Endometrial microvascular endothelial cells (primary cell): ENCODE results near the gene MYCT1. TPM values are rescaled to one million over a fixed set of nuclear protein-coding genes. Genes with fewer than 3 reads are reported as not detected.

Experiments
- in situ Hi-C: cut with HindIII; loops from 2 replicates; pipeline ENCODE4 v1.10.0; 2017; ENCODE audit warnings: low sequenced_read_pairs, low pct_unique_long_range_greater_than_20kb; ENCODE audit errors: inconsistent ontology term
- total RNA-seq: library from RNA; depleted of rRNA; stranded (reverse); fragments of >200 nt; gene quantifications from one replicate; pipeline ENCODE4 v1.2.3, GENCODE V29; 2015; ENCODE audit errors: inconsistent ontology term

MYCT1 gene
- total RNA-seq, 1 donor from 2014 or later = 65.3 TPM

- in situ Hi-C loops = no loop called here
Observed at GRCh38 chr6:152716322-152716721, 18.6 kb downstream of the MYCT1 start.

GRCh38 chr6:152720974-152721373 is 23.3 kb downstream of the MYCT1 start:
- in situ Hi-C loops = no loop called here

- in situ Hi-C loops = no loop called here
Observed at GRCh38 chr6:152721956-152722355, 24.3 kb downstream of the MYCT1 start.

DNA sequence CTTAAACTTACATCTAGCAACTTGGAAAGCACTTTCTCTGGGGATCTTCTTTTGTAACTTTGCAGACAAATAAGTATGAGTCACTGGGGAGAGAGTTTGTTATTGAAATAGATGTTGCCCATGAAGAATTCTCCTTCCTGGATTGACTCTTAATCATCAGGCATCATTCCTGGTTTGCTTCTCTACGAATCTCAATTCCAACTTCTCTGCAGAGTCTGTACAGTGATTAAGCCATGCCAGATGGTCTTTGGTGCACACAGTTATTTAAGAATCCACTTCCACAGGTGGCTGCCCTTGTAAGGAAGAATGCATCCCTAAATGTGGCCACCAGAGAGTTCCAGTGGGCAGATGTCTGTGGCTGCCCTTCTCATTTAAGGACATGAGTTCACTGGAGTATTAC is 25.7 kb downstream of the MYCT1 start:
- in situ Hi-C loops = no loop called here

DNA sequence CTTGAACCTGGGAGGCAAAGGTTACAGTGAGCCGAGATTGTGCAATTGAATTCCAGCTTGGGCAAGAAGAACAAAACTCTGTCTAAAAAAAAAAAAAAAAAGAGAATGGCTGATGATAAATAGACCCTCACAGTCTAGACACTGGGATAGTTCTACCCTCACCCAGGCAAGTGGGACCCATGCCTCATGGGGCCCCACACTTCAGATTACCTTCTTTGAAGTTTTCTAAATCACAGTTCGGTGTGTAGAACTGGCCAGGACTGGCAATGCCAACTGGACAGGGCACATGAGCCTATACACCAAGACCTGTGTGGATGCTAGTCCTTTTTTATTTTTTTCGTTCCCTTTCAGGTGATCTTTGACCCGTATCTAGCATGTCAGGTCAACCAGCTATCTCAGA is 28.6 kb downstream of the MYCT1 start:
- in situ Hi-C loops = no loop called here

DNA sequence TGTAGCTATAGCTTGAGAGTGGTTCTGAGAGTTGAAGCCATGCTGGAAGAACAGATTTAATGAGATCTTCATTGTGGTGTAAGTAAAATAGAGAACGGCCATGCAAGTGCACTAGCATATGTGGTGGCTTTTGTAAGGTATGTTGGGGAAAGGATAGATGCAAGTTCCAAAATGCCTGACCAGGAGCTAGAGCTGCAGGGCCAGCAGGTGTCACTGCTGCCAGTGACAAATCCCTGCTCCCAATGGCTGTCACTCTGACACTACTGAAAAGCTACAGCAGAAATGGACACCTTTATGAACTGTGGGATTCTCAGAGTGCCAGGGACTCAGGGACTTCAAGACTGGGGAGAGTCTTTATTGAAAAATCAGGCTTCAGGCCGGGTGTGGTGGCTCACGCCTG is 29.8 kb downstream of the MYCT1 start:
- in situ Hi-C loops = no loop called here

DNA sequence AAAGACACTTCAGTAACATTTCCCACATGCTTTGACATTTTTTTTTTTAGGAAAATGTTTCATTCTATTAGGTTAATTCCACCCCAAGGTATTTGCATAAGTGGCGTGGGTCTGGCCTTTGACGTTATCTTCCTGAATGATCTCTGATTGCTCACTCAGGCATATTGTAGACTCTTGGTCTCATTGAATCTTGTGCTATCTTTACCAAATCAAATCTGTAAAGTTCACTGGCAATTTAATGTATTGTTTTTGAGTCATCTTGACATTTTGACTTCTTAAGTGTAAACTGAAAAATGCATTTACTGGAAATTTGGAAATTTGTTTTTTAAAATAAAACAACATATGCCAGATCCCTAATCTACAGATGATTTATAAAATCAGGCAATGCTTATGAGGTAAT is 36.9 kb downstream of the MYCT1 start:
- in situ Hi-C loops = no loop called here

GRCh38 chr6:152736687-152737273 is 39.1 kb downstream of the MYCT1 start:
- in situ Hi-C loops = no loop called here

- in situ Hi-C loops = no loop called here
Observed at GRCh38 chr6:152745509-152746171, 47.9 kb downstream of the MYCT1 start.

DNA sequence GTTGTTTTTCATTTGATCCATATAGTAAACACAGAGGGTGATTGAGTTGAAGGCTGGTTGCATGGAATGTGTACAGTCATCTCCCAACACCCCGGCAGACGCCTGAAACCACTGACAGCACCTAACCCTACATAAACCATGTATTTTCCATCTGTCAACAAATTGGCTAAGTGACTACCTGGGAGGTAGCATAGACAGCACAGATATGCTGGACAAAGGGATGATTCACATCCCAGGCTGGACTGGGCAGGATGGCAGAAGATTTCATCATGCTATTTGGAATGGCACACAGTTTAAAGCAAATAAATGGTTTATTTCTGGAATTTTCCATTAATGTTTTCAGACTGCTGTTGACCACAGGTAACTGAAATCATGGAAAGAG is 48.5 kb downstream of the MYCT1 start:
- in situ Hi-C loops = no loop called here

DNA sequence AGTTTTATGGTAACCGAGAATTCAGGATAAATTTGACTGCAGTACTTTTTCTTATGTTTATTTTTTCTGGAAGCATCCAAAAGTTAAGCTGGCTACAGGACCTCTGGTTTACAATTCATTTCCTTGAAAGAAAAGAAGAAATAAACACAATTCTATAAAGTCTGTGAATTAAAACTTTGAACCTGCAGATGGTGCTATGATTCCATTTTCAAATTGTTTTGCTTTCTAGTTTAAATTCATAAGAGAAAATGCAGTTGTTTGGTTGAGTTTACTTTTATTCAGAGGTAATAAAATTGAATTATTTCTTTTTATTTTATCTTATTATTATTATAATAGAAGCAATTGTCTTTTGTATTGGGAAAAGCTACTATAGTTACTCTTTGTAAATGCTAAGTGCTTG is 51.1 kb downstream of the MYCT1 start:
- in situ Hi-C loops = no loop called here

- in situ Hi-C loops = no loop called here
Observed at GRCh38 chr6:152749336-152749735, 51.6 kb downstream of the MYCT1 start.

GRCh38 chr6:152750694-152751093 is 53.0 kb downstream of the MYCT1 start, which contains the start of gene VIP:
VIP (plus strand) TSS chr6:152750797; CDS start chr6:152752178, 1,381 bp downstream.
- in situ Hi-C loops = no loop called here

- in situ Hi-C loops = no loop called here
Observed at GRCh38 chr6:152765331-152765730, 67.6 kb downstream of the MYCT1 start.

DNA sequence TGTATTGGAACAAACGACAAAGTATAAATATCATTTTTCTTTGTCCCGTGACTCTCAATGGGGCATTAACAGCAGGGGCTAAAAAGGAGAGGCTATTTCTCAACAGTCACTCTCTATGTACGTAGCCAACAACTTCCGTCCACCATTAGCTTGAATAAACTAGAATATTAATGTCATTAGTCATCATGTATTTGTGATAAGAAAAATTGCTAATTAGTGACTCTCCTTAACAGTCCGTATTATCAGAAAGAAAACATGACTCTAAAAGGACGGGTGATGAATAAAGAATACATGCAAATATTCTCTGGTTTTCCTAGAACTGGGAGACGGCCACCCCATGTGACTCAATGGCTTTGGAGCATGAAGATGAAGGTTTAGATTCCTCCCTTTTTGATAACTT is 71.5 kb downstream of the MYCT1 start:
- in situ Hi-C loops = no loop called here

- in situ Hi-C loops = no loop called here
Observed at GRCh38 chr6:152769993-152770392, 72.3 kb downstream of the MYCT1 start.

DNA sequence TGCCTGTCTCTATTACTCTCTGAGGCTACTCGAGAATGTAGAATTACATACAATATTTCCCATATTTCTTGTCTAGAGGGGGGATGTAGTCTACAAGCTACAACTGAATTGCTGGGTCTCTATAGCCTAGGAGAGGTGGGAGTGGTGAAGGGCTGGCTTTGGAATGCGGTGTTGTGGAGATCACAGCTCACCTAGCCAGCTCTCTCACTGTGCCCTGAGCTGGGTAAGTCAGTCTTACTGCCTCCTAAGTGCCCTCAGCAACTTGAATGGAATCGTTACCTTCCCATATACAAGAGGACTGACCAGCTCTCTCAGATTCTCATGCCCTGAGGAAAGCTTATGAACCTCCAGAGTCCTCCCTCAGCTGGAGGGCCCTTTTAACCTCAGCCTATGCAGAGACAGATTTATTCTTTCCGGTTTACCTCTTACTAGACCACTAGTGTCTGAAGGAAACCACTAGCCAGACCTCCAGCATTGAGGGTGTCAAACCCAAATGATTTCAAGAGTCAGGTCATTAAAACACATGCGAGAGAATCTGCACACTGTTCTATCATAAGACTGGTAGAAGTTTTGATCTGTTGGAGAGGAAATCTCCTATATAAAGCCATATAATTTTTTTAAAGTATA is 73.5 kb downstream of the MYCT1 start:
- in situ Hi-C loops = no loop called here
